Liver (tissue), 9 donors: Measurements from ENCODE around the gene KRT26. TPM values are rescaled to one million over a fixed set of nuclear protein-coding genes. Genes with fewer than 3 reads are reported as not detected.

Experiments used
- DNase-seq: peaks from one replicate; pipeline ENCODE4 v3.0.0-alpha.2; 2017; ENCODE audit warnings: low spot score
- H3K27ac ChIP-seq, 2 donors: one replicate each; pipeline ENCODE4 v1.7.0; 2013; ENCODE audit warnings: inconsistent platforms in 2 of 2, low read length in 2 of 2, control low read depth in 1 of 2, low read depth in 1 of 2, mild to moderate bottlenecking in 1 of 2
- H3K27me3 ChIP-seq, 4 donors: one replicate each; pipeline versions ENCODE4 v1.6.1 to v1.7.0; 2013; ENCODE audit warnings: low read length in 3 of 4, inconsistent platforms in 1 of 4, mild to moderate bottlenecking in 1 of 4, moderate library complexity in 1 of 4; ENCODE audit not compliant: control insufficient read depth in 4 of 4, insufficient read depth in 4 of 4
- H3K36me3 ChIP-seq, 4 donors: one replicate each; pipeline versions ENCODE4 v1.6.1 to v1.7.0; 2013; ENCODE audit warnings: low read length in 3 of 4, mild to moderate bottlenecking in 3 of 4, low read depth in 1 of 4, moderate library complexity in 1 of 4; ENCODE audit not compliant: control insufficient read depth in 4 of 4, insufficient read depth in 3 of 4
- H3K4me1 ChIP-seq, 4 donors: one replicate each; pipeline versions ENCODE4 v1.6.1 to v1.7.0; 2013; ENCODE audit warnings: low read length in 3 of 4, mild to moderate bottlenecking in 3 of 4, moderate library complexity in 1 of 4; ENCODE audit not compliant: control insufficient read depth in 4 of 4, insufficient read depth in 4 of 4
- H3K4me3 ChIP-seq, 3 donors: one replicate each; pipeline versions ENCODE4 v1.6.1 to v1.7.0; 2013; ENCODE audit warnings: low read length in 3 of 3, control low read depth in 1 of 3, low read depth in 1 of 3, mild to moderate bottlenecking in 1 of 3
- H3K9ac ChIP-seq, 2 donors: one replicate each; pipeline ENCODE4 v1.7.0; 2013; ENCODE audit warnings: low read length in 2 of 2, mild to moderate bottlenecking in 2 of 2, moderate library complexity in 2 of 2, control low read depth in 1 of 2, low read depth in 1 of 2
- H3K9me3 ChIP-seq, 4 donors: one replicate each; pipeline versions ENCODE4 v1.6.1 to v1.7.0; 2013; ENCODE audit warnings: low read length in 3 of 4; ENCODE audit not compliant: control insufficient read depth in 4 of 4
- CTCF ChIP-seq: fragments of 150-350 bp; IDR thresholded peaks from 2 replicates; pipeline ENCODE4 v1.5.1; 2017; ENCODE audit warnings: improper control_type of control experiment, low read depth, low read length; ENCODE audit not compliant: missing input control
- EGR1 ChIP-seq, 2 donors: IDR thresholded peaks; 2 replicates each; pipeline ENCODE4 v1.6.1; 2016 to 2018; ENCODE audit warnings: antibody characterized with exemption in 2 of 2, low read depth in 2 of 2
- FOXA1 ChIP-seq: IDR thresholded peaks from 2 replicates; pipeline ENCODE4 v1.6.1; 2016; ENCODE audit warnings: antibody characterized with exemption
- FOXA2 ChIP-seq: IDR thresholded peaks from 2 replicates; pipeline ENCODE4 v1.6.1; 2016; ENCODE audit warnings: antibody characterized with exemption
- GABPA ChIP-seq, 2 donors: IDR thresholded peaks in 1 of 2; conservative IDR thresholded peaks in 1 of 2; 2 replicates each; pipeline ENCODE4 v1.6.1; 2016; ENCODE audit warnings: antibody characterized with exemption in 2 of 2, mild to moderate bottlenecking in 1 of 2, moderate library complexity in 1 of 2
- HNF4A ChIP-seq, 2 donors: conservative IDR thresholded peaks; 2 replicates each; pipeline ENCODE4 v1.6.1; 2016; ENCODE audit warnings: antibody characterized with exemption in 2 of 2, mild to moderate bottlenecking in 2 of 2
- JUND ChIP-seq, 2 donors: IDR thresholded peaks; 2 replicates each; pipeline ENCODE4 v1.6.1; 2016; ENCODE audit warnings: antibody characterized with exemption in 2 of 2
- NR2F2 ChIP-seq: IDR thresholded peaks from 2 replicates; pipeline ENCODE4 v1.6.1; 2016; ENCODE audit warnings: antibody characterized with exemption
- RAD21 ChIP-seq, 2 donors: IDR thresholded peaks; 2 replicates each; pipeline ENCODE4 v1.6.1; 2016; ENCODE audit warnings: antibody characterized with exemption in 2 of 2, mild to moderate bottlenecking in 2 of 2
- REST ChIP-seq: IDR thresholded peaks from 2 replicates; pipeline ENCODE4 v1.6.1; 2016; ENCODE audit warnings: antibody characterized with exemption, mild to moderate bottlenecking
- RXRA ChIP-seq, 2 donors: IDR thresholded peaks; 2 replicates each; pipeline ENCODE4 v1.6.1; 2017 to 2018; ENCODE audit warnings: antibody characterized with exemption in 2 of 2, mild to moderate bottlenecking in 1 of 2
- SP1 ChIP-seq: IDR thresholded peaks from 2 replicates; pipeline ENCODE4 v1.6.1; 2018; ENCODE audit warnings: antibody characterized with exemption, mild to moderate bottlenecking
- YY1 ChIP-seq: IDR thresholded peaks from 2 replicates; pipeline ENCODE4 v1.6.1; 2016; ENCODE audit warnings: antibody characterized with exemption, mild to moderate bottlenecking
- WGBS: extraction: QIAGEN DNeasy Blood & Tissue Kit; methylation state at CpG from one replicate; pipeline ENCODE4 v1.1.7; 2013; 5-methylcytosine and 5-hydroxymethylcytosine counted together
- polyA plus RNA-seq, 2 donors: library from polyadenylated mRNA; stranded (reverse) in 1 of 2; unstranded in 1 of 2; fragments of 200-250 nt in 1 of 2; fragments of >200 nt in 1 of 2; fragmentation: Nextera tagmentation in 1 of 2; extraction: Ambion mirVana in 1 of 2; gene quantifications; one replicate each; pipeline versions ENCODE4 v1.2.1 to v1.2.3, GENCODE V29; 2013 to 2015
- total RNA-seq, 2 donors: library from RNA; depleted of rRNA; stranded (reverse); fragments of >200 nt; gene quantifications; one replicate each; pipeline ENCODE4 v1.2.3, GENCODE V29; 2014
- TF ChIP-seq, protein P1 (sequence below): IDR thresholded peaks from 2 replicates; pipeline ENCODE4 v1.6.1; 2016; ENCODE audit warnings: antibody characterized with exemption
- donor health status: healthy.
- donor health status: healthy.
- donor health status: healthy.
- donor health status: healthy.
- donor health status: healthy.

The KRT26 gene
- total and polyA plus RNA-seq, 4 donors = not detected

DNA sequence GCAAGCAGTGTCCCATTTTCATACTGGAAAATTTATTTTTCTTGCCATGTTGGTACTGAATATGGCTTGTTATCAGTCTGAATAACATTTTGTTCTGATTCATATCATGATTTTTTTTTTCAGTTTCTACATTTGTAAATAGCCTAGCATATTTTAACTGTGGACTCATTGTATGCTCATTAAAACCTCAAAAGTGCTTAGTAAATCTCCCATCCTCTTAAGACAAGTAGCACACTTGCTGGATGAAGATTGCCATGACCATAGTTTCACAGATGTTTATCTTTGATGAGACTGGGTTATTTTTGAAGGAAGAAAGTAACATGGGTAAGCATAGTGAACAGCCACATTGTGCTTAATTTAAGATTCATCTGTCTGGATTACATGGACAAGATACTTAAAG lies 49.5 kb upstream of the KRT26 start:
- DNase-seq = no peak
- Histone ChIP-seq H3K9ac (no peak overlapping the region), H3K27me3 (no peaks in the 10 kb centered on the region), H3K4me3 (no peak overlapping the region), H3K9me3 (no peaks in the 10 kb centered on the region), H3K4me1 (peaks cover 0 to 11% (median 8%) of the 10 kb centered on the region in 4 donors), H3K36me3 (peaks cover 0 to 3% (median 1%) of the 10 kb centered on the region in 4 donors), H3K27ac (no peak overlapping the region)
- TF ChIP-seq RAD21 (IDR thresholded peaks at IDR 0.05) (no peak), JUND (IDR thresholded peaks at IDR 0.05) (no peak), RXRA (IDR thresholded peaks at IDR 0.05) (no peak), SP1 (no peak)

DNA sequence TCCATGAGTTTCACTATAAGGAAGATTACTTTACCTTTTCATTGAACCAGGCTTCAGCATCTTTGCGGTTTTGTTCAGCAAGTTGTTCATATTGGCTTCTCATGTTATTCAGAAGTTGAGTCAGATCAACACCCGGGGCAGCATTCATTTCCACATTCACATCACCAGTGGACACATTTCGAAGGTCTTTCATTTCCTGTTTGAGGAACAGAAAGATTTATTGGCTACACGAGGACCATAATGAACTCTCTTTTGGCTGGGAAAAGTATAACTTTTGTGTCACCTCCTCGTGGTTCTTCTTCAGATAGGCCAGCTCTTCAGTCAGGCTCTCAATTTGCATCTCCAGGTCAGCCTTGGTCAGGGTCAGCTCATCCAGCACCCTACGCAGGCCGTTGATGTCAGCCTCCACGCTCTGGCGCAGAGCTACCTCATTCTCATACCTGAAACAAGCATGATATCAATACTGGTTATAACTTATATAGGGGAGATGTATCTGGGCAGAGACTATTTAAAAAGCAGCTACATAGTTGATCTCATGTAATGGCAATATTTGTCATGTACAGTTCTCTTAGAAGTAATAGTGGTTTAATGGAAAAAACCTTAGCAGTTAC lies 48.3 kb upstream of the KRT26 start:
- WGBS = 89% methylated on average over 9 of the region's 9 CpGs
- no peak for TF ChIP-seq CTCF
- no peak for TF ChIP-seq NR2F2
- TF ChIP-seq SP1 = no peak
- TF ChIP-seq FOXA2 = no peak
- TF ChIP-seq, protein P1, sequence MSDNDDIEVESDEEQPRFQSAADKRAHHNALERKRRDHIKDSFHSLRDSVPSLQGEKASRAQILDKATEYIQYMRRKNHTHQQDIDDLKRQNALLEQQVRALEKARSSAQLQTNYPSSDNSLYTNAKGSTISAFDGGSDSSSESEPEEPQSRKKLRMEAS = no peak
- TF ChIP-seq HNF4A (conservative IDR thresholded peaks at IDR 0.05) = no peak
- no peak for TF ChIP-seq REST
- TF ChIP-seq GABPA (IDR thresholded peaks at IDR 0.05 in 1 of 2, conservative IDR thresholded peaks at IDR 0.05 in 1 of 2) = no peak
- TF ChIP-seq RXRA (IDR thresholded peaks at IDR 0.05) = no peak
- no peak for TF ChIP-seq YY1
- no peak for TF ChIP-seq FOXA1
- no peak for TF ChIP-seq EGR1 (IDR thresholded peaks at IDR 0.05; ENCODE audit: low read depth in 2 of 2)
- Histone ChIP-seq H3K36me3 (peaks cover 0 to 3% (median 1%) of the 10 kb centered on the region in 4 donors), H3K9me3 (no peaks in the 10 kb centered on the region), H3K9ac (no peak overlapping the region), H3K27me3 (no peaks in the 10 kb centered on the region), H3K27ac (no peak overlapping the region), H3K4me1 (peaks cover 0 to 11% (median 8%) of the 10 kb centered on the region in 4 donors), H3K4me3 (no peak overlapping the region)
- no peak for DNase-seq
